PFSK-1 (cell line): ENCODE measurements around the gene KCNQ1.

Experiments used
- FOXP2 ChIP-seq: optimal IDR thresholded peaks from 2 replicates; pipeline ENCODE3; 2011; ENCODE audit warnings: borderline replicate concordance, control low read depth, inconsistent platforms; ENCODE audit not compliant: insufficient read depth; ENCODE audit errors: extremely low read length, extremely low read depth
- POLR2AphosphoS5 ChIP-seq: IDR thresholded peaks from 2 replicates; pipeline ENCODE4 v1.6.1; 2012; ENCODE audit warnings: low read depth, mild to moderate bottlenecking, control low read depth, low read length, moderate library complexity
- REST ChIP-seq, 2 experiments: IDR thresholded peaks; 2 replicates each; pipeline versions ENCODE4 v1.6.1 to v1.8.0; 2011 to 2012; ENCODE audit warnings: low read depth in 2 of 2, low read length in 2 of 2, control low read depth in 1 of 2, inconsistent platforms in 1 of 2, mild to moderate bottlenecking in 1 of 2, moderate library complexity in 1 of 2; ENCODE audit not compliant: insufficient read depth in 1 of 2
- SIN3A ChIP-seq: IDR thresholded peaks from 2 replicates; pipeline ENCODE4 v1.6.1; 2012; ENCODE audit warnings: mild to moderate bottlenecking, low read length, moderate library complexity, borderline replicate concordance; ENCODE audit not compliant: insufficient read depth
- TAF1 ChIP-seq: IDR thresholded peaks from 2 replicates; pipeline ENCODE4 v1.6.1; 2012; ENCODE audit warnings: low read length, control low read depth, borderline replicate concordance; ENCODE audit not compliant: insufficient read depth

KCNQ1 gene

DNA sequence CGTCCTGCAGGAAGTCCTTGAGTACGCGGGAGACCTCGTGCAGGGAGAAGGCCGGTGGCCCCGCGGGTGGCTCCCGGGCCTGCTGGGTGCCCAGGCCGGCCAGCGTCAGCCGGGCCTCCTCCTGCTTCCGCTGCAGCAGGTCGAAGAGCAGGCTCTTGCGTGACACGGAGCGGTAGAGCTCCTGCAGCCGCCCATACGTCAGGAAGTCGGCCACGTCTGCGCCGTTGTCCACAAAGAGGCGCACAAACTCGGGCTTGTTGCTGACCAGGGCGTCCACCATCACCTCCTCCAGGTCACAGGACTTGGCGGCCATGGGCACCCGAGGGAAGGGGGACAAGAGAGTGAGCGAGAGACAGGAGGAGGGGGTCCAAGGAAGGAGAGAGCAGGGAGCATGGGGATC lies 29.6 kb upstream of the KCNQ1 start:
- no peak for TF ChIP-seq REST (IDR thresholded peaks at IDR 0.05; ENCODE audit: insufficient read depth in 1 of 2, low read depth in 2 of 2, low read length in 2 of 2)
- TF ChIP-seq POLR2AphosphoS5, result no peak
- no peak for TF ChIP-seq SIN3A
- TF ChIP-seq TAF1, result no peak
- TF ChIP-seq FOXP2, result no peak

GRCh38 chr11:2415601-2416380 lies 29.0 kb upstream of the KCNQ1 start:
- no peak for TF ChIP-seq TAF1
- no peak for TF ChIP-seq FOXP2
- TF ChIP-seq SIN3A, result no peak
- TF ChIP-seq POLR2AphosphoS5, result no peak
- no peak for TF ChIP-seq REST (IDR thresholded peaks at IDR 0.05; ENCODE audit: insufficient read depth in 1 of 2, low read depth in 2 of 2, low read length in 2 of 2)

GRCh38 chr11:2416765-2417164 lies 28.0 kb upstream of the KCNQ1 start:
- TF ChIP-seq FOXP2, result no peak
- no peak for TF ChIP-seq REST (IDR thresholded peaks at IDR 0.05; ENCODE audit: insufficient read depth in 1 of 2, low read depth in 2 of 2, low read length in 2 of 2)
- TF ChIP-seq SIN3A, result no peak

DNA sequence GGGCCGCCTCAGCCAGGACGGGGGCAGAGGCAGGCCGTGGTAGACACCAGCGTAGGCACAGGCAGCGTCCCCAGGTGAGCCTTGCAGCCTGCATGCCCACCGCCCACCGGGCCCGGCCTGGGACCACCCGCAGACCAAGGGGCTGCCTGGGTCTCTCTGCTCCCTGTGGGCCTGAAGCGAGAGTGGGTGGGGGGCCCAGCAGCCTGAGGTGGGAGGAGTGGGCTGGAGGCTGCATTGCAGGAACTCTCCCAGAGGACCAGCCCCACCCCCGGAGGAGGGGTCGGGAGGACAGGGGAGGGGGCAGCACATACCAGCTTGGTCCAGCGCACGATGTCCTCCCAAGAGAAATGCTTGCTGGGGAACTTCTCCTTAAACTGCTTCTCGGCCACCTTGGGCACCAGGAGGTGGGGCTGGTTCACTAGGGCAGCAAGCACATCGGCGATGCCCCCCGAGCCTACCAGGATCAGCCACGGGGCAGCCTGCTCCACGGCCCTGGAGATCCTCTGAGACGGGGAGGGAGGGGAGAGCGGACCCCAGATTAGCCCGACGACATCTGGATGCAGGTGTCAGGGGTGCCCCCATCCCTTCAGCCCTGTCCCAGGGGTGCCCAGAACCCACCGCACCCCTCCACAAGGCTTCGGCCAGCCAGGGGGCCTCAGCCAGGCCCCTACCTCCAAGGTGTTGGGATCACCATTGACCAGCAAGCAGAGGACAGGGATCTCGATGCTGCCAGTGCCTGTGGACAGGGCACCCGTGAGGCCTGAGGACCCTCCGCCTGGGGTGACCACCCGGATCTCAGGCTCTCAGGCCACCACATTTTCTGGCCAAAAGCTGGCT lies 26.7 kb upstream of the KCNQ1 start:
- TF ChIP-seq POLR2AphosphoS5, result no peak
- no peak for TF ChIP-seq REST (IDR thresholded peaks at IDR 0.05; ENCODE audit: insufficient read depth in 1 of 2, low read depth in 2 of 2, low read length in 2 of 2)
- no peak for TF ChIP-seq FOXP2
- TF ChIP-seq TAF1, result no peak
- TF ChIP-seq SIN3A, result no peak
